ENCODE results near the gene ACAD9. TPM values are rescaled to one million over a fixed set of nuclear protein-coding genes. Genes with fewer than 3 reads are reported as not detected.

ACAD9 gene
- total and polyA plus RNA-seq, 9 of the 15 experiments (the other 6 are each of a cell fraction or from before 2014, with no cell fraction given) = 10.2 to 32.6 (median 22.8) TPM

DNA sequence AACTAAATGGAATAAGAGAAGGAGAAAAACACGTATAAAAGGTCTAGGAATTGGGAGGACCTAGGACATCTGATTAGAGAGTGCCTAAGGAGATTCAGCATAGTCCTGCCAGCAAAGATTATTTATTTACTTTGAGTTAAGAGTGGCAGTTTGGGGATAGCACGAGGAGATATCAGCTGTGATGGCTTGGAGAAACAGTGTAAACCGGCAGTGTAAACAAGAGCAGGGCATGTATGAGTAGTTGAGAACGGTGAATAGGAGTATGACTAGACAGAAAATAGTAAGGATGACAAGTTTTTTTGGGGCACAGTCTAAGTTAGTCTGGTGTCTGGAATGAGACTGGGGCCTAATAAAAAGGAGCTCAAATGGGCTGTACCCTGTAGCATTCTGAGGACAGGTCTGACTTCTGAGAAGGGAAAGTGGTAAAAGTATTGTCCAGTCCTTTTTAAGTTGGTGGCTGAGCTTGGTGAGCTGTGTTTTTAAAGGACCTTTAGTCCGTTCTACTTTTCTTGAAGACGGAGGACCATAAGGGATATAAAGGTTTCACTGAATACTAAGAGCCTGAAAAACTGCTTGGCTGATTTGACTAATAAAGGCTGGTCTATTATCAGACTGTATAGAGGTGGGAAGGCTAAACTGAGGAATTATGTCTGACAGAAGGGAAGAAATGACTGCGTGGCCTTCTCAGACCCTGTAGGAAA is 49.3 kb upstream of the ACAD9 start (continued):
- peak; percentile 39; the same call in 1 of the 2 replicates for TF ChIP-seq MGA (IDR thresholded peaks at IDR 0.05)
- peak; percentile 73 for TF ChIP-seq NFE2 (IDR thresholded peaks at IDR 0.05; ENCODE audit: low read depth)
- TF ChIP-seq CBFA2T3 (IDR thresholded peaks at IDR 0.05) = peak; percentile 37; the same call in 1 of the 2 replicates
- 0 out of 2 replicates have a peak, but pooled peaks have one; percentile 15 for TF ChIP-seq SMAD4 (CRISPR knock-in tag; conservative IDR thresholded peaks at IDR 0.05)
- peak; percentile 79 for TF ChIP-seq TAF9B (IDR thresholded peaks at IDR 0.05; ENCODE audit: partially characterized antibody)
- 0 out of 2 replicates have a peak, but pooled peaks have one; percentile 23 for TF ChIP-seq ATF7 (IDR thresholded peaks at IDR 0.05)
- 0 out of 2 replicates have a peak, but pooled peaks have one; percentile 4 for TF ChIP-seq CXXC5 (CRISPR knock-in tag; IDR thresholded peaks at IDR 0.05)
- TF ChIP-seq NFIC (IDR thresholded peaks at IDR 0.05) = 0 out of 2 replicates have a peak, but pooled peaks have one; percentile 8
- peak; percentile 61 for TF ChIP-seq NCOR1 (IDR thresholded peaks at IDR 0.05)
- peak; percentile 74 for TF ChIP-seq ARID1B (IDR thresholded peaks at IDR 0.05)
- TF ChIP-seq, protein P1, sequence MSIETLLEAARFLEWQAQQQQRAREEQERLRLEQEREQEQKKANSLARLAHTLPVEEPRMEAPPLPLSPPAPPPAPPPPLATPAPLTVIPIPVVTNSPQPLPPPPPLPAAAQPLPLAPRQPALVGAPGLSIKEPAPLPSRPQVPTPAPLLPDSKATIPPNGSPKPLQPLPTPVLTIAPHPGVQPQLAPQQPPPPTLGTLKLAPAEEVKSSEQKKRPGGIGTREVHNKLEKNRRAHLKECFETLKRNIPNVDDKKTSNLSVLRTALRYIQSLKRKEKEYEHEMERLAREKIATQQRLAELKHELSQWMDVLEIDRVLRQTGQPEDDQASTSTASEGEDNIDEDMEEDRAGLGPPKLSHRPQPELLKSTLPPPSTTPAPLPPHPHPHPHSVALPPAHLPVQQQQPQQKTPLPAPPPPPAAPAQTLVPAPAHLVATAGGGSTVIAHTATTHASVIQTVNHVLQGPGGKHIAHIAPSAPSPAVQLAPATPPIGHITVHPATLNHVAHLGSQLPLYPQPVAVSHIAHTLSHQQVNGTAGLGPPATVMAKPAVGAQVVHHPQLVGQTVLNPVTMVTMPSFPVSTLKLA (conservative IDR thresholded peaks at IDR 0.05) = peak; percentile 84 to 93
- TF ChIP-seq LEF1 (IDR thresholded peaks at IDR 0.05) = peak; percentile 82
- TF ChIP-seq SMARCC2 (IDR thresholded peaks at IDR 0.05; ENCODE audit: low read depth) = peak; percentile 52; the same call in 1 of the 2 replicates
- peak; percentile 77 for TF ChIP-seq DPF2 (IDR thresholded peaks at IDR 0.05)
- TF ChIP-seq HDAC1 (IDR thresholded peaks at IDR 0.05) = peak in 1 of 2 experiments; percentile 79; a peak in 2 of 4 replicates
- peak; percentile 75 for TF ChIP-seq SMARCA4 (IDR thresholded peaks at IDR 0.05)
- peak; percentile 30; the same call in 1 of the 2 replicates for TF ChIP-seq NBN (IDR thresholded peaks at IDR 0.05; ENCODE audit: low read depth)
